PC-3 (cell line): ENCODE results near the gene ZNF385A.

Experiments
- EZH2 ChIP-seq: fragments of 300-600 bp; sonication (generic); IDR thresholded peaks from one replicate; pipeline ENCODE4 v1.6.1; 2017; ENCODE audit warnings: antibody characterized with exemption, mild to moderate bottlenecking, low read length; ENCODE audit not compliant: unreplicated experiment
- TF ChIP-seq, protein P1 (sequence below): fragments of 300-600 bp; sonication (generic); conservative IDR thresholded peaks from 2 replicates; pipeline ENCODE4 v1.5.1; 2017; ENCODE audit warnings: antibody characterized with exemption, low read depth, mild to moderate bottlenecking, low read length

DNA sequence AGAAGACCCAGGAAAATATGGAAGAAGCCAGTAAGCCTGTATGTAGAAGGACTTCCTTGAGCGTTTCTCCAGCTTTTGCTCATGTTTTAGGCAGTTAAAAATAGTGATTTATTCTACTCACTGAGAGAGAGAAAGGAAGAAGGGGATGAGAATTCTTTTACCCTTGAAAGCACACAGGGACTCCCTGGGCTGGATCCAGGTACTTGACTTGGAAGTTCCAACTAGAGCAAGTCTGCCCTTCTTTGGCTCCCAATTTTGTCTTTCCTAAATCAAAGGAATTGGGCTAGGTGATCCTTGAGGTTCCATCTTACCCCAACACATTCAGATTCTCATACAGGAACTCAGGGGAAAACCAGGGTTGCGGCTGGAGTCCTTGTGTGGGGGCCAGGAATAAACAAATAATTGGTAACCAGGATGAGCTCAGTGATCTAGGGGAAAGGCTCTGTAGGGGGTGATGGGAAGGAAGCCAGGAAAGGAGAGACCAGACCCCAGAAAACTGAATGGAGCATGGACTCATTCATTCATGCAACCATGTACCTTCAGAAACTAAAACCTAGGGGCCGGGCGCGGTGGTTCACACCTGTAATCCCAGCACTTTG lies 46.0 kb upstream of the ZNF385A start:
- TF ChIP-seq, protein P1, sequence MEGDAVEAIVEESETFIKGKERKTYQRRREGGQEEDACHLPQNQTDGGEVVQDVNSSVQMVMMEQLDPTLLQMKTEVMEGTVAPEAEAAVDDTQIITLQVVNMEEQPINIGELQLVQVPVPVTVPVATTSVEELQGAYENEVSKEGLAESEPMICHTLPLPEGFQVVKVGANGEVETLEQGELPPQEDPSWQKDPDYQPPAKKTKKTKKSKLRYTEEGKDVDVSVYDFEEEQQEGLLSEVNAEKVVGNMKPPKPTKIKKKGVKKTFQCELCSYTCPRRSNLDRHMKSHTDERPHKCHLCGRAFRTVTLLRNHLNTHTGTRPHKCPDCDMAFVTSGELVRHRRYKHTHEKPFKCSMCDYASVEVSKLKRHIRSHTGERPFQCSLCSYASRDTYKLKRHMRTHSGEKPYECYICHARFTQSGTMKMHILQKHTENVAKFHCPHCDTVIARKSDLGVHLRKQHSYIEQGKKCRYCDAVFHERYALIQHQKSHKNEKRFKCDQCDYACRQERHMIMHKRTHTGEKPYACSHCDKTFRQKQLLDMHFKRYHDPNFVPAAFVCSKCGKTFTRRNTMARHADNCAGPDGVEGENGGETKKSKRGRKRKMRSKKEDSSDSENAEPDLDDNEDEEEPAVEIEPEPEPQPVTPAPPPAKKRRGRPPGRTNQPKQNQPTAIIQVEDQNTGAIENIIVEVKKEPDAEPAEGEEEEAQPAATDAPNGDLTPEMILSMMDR, result no peak
- TF ChIP-seq EZH2, result no peak
